ENCODE measurements around the gene RPS6KA6. TPM values are rescaled to one million over a fixed set of nuclear protein-coding genes. Genes with fewer than 3 reads are reported as not detected.

RPS6KA6 gene
- total and polyA plus RNA-seq, 10 of the 15 experiments (the other 5 are each of a cell fraction or from before 2014, with no cell fraction given): 0.29 to 2.8 (median 1.4) TPM; not detected in 1

DNA sequence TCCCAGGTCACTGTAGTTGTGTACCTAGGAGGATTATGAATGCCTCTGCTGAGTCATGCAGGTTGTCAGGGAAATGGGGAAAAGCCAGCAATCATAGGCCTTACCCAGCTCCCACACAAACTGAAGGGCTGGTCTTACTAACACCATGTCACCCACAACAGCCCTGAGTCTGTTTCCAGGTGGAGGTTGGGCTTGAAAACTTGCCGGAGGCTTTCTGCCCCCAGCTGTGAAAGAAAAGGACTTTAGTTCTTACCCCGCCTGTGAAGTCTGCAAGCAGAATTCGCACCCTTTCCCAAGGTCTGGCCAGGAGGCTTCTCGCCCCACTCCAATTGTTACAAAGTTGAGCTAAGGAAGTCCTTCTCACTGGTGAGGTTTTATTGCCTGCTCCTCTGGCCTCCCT, 143.9 kb downstream of the RPS6KA6 start:
- H4K20me1 ChIP-seq (ENCODE audit: control insufficient read depth, insufficient read depth): no peaks in the 10 kb centered on the region
- POLR2A ChIA-PET: no interaction called here
- no peaks in the 10 kb centered on the region for H3K4me1 ChIP-seq (ENCODE audit: control insufficient read depth, insufficient read depth, low read length)
- FAIRE-seq: no peak
- no peaks in the 10 kb centered on the region for H3K79me2 ChIP-seq (ENCODE audit: control insufficient read depth, insufficient read depth, low read length)
- in situ Hi-C loops (cut with MboI): no loop called here
- CTCF ChIA-PET: no interaction called here
- no peak overlapping the region for H3K4me2 ChIP-seq (ENCODE audit: control insufficient read depth, insufficient read depth)
- BruUV-seq (replicated peaks): no TSS peak
- RAD21 ChIA-PET (ENCODE audit: unreplicated experiment): interaction anchor here (0.6 kb wide), 1 partner anchor 10 kb away, joined by 3 read pairs; no protein-coding TSS in a partner anchor
- H3K4me3 ChIP-seq: no peak overlapping the region
- no peak for ATAC-seq
- DNase-seq (ENCODE audit: low read depth, low spot score): no peak
- SMC1A ChIA-PET (ENCODE audit: uncharacterized antibody, unreplicated experiment): interaction anchor here (0.9 kb wide), 1 partner anchor 30 kb away, joined by 3 read pairs; no protein-coding TSS in a partner anchor
- H3K27me3 ChIP-seq (replicated peaks in 1 of 2; ENCODE audit: control insufficient read depth in 2 of 2, insufficient read depth in 2 of 2, low read length in 1 of 2): no peaks in the 10 kb centered on the region
- no peak overlapping the region for H2AFZ ChIP-seq (ENCODE audit: control insufficient read depth, low read depth, low read length)
- intact Hi-C loops (cut with micrococcal nuclease; ENCODE audit: unreplicated experiment): no loop called here
- H3K36me3 ChIP-seq (ENCODE audit: control insufficient read depth in 2 of 2, insufficient read depth in 2 of 2, low read length in 1 of 2): no peaks in the 10 kb centered on the region
- H3K9ac ChIP-seq (ENCODE audit: control insufficient read depth, insufficient read depth, low read length): no peak overlapping the region
- 15% methylated on average over 4 of the region's 4 CpGs for WGBS (ENCODE audit: insufficient coverage, insufficient replicate concordance, low lambda C conversion rate, missing lambda C conversion rate)
- no peak overlapping the region for H3K27ac ChIP-seq (ENCODE audit: control insufficient read depth, insufficient read depth)
- H3K9me3 ChIP-seq (replicated peaks; ENCODE audit: control insufficient read depth, insufficient read depth, low read length): no peaks in the 10 kb centered on the region
- TF ChIP-seq SREBF1 (IDR thresholded peaks at IDR 0.05; ENCODE audit: low read length) (no peak), EP300 (IDR thresholded peaks at IDR 0.05; ENCODE audit: borderline replicate concordance in 1 of 2, control insufficient read depth in 1 of 2, low read depth in 2 of 2, low read length in 2 of 2) (no peak), IKZF1 (conservative IDR thresholded peaks at IDR 0.05) (no peak), BRCA1 (IDR thresholded peaks at IDR 0.05; ENCODE audit: low read depth, low read length) (no peak), WRNIP1 (IDR thresholded peaks at IDR 0.05; ENCODE audit: borderline replicate concordance, low read depth, low read length) (no peak), ZBTB33 (IDR thresholded peaks at IDR 0.05) (no peak), NR2C1 (IDR thresholded peaks at IDR 0.05) (no peak), PAX5 (IDR thresholded peaks at IDR 0.05; ENCODE audit: borderline replicate concordance, low read depth, low read length) (no peak), RAD21 (IDR thresholded peaks at IDR 0.05; ENCODE audit: insufficient read depth, low read depth, low read length) (no peak), RELA (IDR thresholded peaks at IDR 0.05; ENCODE audit: borderline replicate concordance, partially characterized antibody) (no peak), EGR1 (IDR thresholded peaks at IDR 0.05; ENCODE audit: borderline replicate concordance in 1 of 2, low read depth in 2 of 2, low read length in 2 of 2) (no peak), PRDM15 (CRISPR knock-in tag; IDR thresholded peaks at IDR 0.05) (no peak), KLF5 (IDR thresholded peaks at IDR 0.05; ENCODE audit: partially characterized antibody) (no peak), ATF7 (IDR thresholded peaks at IDR 0.05; ENCODE audit: low read depth) (no peak), HDGF (IDR thresholded peaks at IDR 0.05) (no peak)
- TF ChIP-seq, protein P1, sequence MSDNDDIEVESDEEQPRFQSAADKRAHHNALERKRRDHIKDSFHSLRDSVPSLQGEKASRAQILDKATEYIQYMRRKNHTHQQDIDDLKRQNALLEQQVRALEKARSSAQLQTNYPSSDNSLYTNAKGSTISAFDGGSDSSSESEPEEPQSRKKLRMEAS (IDR thresholded peaks at IDR 0.05; ENCODE audit: low read depth, low read length): no peak
- TF ChIP-seq, protein P2, sequence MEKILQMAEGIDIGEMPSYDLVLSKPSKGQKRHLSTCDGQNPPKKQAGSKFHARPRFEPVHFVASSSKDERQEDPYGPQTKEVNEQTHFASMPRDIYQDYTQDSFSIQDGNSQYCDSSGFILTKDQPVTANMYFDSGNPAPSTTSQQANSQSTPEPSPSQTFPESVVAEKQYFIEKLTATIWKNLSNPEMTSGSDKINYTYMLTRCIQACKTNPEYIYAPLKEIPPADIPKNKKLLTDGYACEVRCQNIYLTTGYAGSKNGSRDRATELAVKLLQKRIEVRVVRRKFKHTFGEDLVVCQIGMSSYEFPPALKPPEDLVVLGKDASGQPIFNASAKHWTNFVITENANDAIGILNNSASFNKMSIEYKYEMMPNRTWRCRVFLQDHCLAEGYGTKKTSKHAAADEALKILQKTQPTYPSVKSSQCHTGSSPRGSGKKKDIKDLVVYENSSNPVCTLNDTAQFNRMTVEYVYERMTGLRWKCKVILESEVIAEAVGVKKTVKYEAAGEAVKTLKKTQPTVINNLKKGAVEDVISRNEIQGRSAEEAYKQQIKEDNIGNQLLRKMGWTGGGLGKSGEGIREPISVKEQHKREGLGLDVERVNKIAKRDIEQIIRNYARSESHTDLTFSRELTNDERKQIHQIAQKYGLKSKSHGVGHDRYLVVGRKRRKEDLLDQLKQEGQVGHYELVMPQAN (conservative IDR thresholded peaks at IDR 0.05): no peak

All from GM12878 (cell line).